Measurements from ENCODE around the gene MTCL1.

GRCh38 chr18:8849696-8850095 is 144.3 kb downstream of the MTCL1 start:
- TF ChIP-seq CTCF (conservative IDR thresholded peaks at IDR 0.05 in 1 of 2, IDR thresholded peaks at IDR 0.05 in 1 of 2; ENCODE audit: low read depth in 1 of 2, low read length in 2 of 2) (no peak), EZH2 (IDR thresholded peaks at IDR 0.05; ENCODE audit: low read length, missing control alignments) (no peak)
